NCI-H526 treated with DMSO at 0.1 percent for 48 hours (cell line): Measurements from ENCODE around the gene TIAM2.
"Not testable (repeated sequence)": the region's sequence is repeated elsewhere in the genome, so short reads cannot be mapped to it uniquely, and the experiment has no call there.

Experiments used
- DNase-seq: peaks from one replicate; lab custom pipeline; 2025; lab: John Stamatoyannopoulos, UW

The TIAM2 gene

GRCh38 chr6:155263373-155264063, 268.4 kb downstream of the TIAM2 start, which contains the start of gene CLDN20:
CLDN20 (plus strand) TSS chr6:155264013; CDS start chr6:155275720, 11,707 bp downstream.
- no peak for DNase-seq

- peak; percentile 34 for DNase-seq
Observed at GRCh38 chr6:155264693-155265320, 269.7 kb downstream of the TIAM2 start.

GRCh38 chr6:155265843-155266535, 270.9 kb downstream of the TIAM2 start:
- DNase-seq = no peak

- no peak for DNase-seq
Observed at GRCh38 chr6:155267411-155267810, 272.3 kb downstream of the TIAM2 start.

GRCh38 chr6:155268088-155268867, 273.2 kb downstream of the TIAM2 start:
- not testable (repeated sequence) for DNase-seq

GRCh38 chr6:155269765-155270164, 274.6 kb downstream of the TIAM2 start:
- no peak for DNase-seq

- DNase-seq = no peak
Observed at GRCh38 chr6:155270561-155271091, 275.5 kb downstream of the TIAM2 start.

- DNase-seq = no peak
Observed at GRCh38 chr6:155271145-155271544, 276.0 kb downstream of the TIAM2 start.

- DNase-seq = no peak
Observed at GRCh38 chr6:155272353-155273232, 277.5 kb downstream of the TIAM2 start.

- no peak for DNase-seq
Observed at GRCh38 chr6:155273431-155273830, 278.3 kb downstream of the TIAM2 start.

- no peak for DNase-seq
Observed at GRCh38 chr6:155274106-155274505, 279.0 kb downstream of the TIAM2 start.

GRCh38 chr6:155274533-155274932, 279.4 kb downstream of the TIAM2 start:
- no peak for DNase-seq

GRCh38 chr6:155275808-155276480, 280.8 kb downstream of the TIAM2 start:
- DNase-seq = no peak

GRCh38 chr6:155276638-155277037, 281.5 kb downstream of the TIAM2 start:
- DNase-seq = no peak

GRCh38 chr6:155278319-155279049, 283.4 kb downstream of the TIAM2 start:
- DNase-seq = no peak

- no peak for DNase-seq
Observed at GRCh38 chr6:155284775-155285174, 289.7 kb downstream of the TIAM2 start.

GRCh38 chr6:155287762-155288161, 292.6 kb downstream of the TIAM2 start:
- DNase-seq = no peak

GRCh38 chr6:155290491-155290890, 295.4 kb downstream of the TIAM2 start:
- no peak for DNase-seq

- DNase-seq = no peak
Observed at GRCh38 chr6:155291291-155291690, 296.2 kb downstream of the TIAM2 start.

GRCh38 chr6:155292711-155293110, 297.6 kb downstream of the TIAM2 start:
- DNase-seq = no peak
